Right hindlimb (tissue), 1 donor: ENCODE data around the gene ADRA2C.

ENCODE experiments used
- DNase-seq: peaks from one replicate; pipeline ENCODE4 v3.0.0-alpha.2; 2018

Gene ADRA2C

DNA sequence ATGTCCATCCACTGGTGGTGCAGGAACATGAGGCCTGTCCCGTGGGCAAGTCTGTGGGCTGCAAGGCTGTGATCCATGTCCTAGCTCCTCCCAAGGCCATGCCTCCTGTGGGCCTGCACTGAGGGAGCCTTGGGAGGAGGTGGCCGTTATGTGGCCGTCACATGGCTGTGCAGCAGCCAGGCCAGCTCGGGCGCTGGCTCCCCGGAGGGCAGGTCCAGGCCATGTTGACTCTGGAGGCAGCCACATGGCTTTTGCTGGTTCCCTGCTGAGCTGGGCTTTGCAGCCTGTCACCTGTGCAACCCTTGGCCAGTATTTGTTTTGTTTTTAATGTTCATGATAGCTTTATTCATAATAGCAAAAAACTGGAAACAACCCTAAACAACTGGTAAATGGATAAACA lies 13.3 kb downstream of the ADRA2C start:
- no peak for DNase-seq

DNA sequence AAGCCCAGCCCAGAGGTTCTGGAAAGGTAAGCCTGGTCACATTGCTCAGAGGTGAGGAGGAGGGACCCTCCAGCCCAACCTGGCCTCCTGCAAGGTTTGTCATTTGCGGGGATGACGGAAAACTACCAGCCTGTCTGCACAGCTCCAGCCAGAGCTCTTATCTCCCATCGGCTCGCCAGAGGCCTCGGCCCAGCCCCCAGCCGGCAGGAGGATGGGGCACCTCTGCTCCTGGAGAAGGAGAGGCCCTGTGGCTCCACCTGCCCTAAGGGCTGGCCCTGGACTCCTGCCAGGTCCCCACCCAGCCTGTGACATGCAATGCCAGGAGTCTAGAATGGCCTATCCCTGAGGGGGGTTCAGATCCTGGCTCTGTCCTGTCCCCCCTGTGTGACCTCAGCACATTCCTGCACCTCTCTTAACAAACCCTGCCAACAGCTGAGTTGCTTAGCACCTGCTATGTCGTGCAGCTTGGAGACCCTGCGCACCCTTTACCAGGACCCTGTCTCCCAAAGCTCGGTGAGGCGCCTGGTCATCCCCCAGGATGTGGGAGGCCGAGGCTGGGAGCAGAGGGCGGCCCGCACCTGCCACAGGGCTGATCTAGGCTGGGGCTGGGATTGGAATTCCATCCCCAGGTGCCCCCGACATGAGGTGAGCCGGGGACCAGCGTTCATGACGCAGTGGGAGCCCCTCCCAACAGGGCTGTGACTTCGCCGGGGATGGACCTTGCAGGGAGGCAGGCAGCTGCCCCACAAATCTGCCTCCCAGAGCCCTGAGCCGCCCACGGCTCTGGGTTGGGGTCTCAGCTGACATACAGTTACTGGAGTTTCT lies 14.4 kb downstream of the ADRA2C start:
- DNase-seq: no peak

DNA sequence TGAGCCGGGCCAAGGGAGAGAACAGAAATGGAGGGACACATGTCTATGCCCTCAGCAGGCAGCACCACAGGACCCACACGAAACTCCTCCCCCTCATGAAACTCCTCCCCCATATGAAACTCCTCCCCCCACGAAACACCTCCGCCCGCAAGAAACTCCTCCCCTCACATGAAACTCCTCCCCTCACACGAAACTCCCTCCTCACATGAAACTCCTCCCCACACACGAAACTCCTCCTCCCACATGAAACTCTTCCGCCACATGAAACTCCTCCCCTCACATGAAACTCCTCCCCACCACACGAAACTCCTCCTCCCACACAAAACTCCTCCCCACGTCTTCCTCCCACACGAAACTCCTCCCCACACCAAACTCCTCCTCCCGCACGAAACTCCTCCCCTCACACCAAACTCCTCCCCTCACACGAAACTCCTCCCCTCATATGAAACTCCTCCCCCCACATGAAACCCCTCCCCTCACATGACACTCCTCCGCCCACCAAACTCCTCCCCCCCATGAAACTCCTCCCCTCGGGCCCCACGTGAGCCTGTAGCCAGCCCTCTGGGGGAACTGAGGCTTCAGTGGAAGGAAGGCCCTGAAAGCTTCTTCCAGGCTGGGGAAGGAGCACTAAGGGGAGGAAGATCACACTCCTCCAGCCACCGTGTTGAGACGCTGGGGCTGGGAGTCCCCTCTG lies 15.2 kb downstream of the ADRA2C start:
- no peak for DNase-seq

DNA sequence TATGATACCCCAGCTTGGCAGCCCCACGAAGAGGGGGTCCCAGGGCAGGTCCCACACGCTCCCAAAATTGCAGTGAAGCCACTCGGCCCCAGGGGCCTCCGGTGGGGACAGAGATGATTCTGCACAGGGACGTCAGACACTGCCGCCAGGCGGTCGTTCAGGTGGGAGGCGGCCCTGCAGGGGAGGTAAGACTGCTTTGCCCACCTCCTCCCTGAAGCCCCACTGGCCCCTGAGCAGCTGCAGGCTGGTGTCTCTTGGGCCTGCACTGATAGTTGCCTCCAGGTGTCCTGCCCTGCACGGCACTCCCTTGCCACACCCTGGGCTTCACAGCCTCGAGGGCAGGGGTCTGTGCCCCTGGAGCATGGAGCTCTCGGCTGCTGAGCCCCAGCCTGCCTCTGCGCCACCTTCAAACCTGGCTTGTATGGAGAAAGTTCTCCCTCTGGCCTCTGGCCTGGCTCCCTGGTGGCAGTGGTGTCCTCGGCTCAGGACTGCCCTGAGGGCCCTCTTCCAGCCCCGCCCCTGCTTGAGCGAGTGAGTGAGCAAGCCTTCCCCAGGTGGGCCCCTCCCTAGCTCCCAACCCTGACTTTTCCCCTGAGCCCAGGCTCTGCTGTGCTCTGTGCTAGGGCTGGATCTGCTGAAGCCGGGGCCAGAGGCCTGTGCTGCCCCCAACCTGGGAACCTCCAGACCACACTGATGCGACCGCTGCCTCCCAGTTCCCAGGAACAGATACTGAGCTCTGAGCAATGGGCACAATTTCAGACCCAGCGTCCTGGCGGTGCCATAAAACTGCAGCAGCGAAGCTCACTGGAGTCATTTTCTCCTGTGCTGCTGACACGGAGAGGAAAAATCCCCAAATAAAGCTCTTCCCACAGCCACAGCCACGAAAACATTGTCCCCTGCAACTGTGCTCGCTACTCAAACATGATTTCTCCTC lies 16.1 kb downstream of the ADRA2C start:
- no peak for DNase-seq

DNA sequence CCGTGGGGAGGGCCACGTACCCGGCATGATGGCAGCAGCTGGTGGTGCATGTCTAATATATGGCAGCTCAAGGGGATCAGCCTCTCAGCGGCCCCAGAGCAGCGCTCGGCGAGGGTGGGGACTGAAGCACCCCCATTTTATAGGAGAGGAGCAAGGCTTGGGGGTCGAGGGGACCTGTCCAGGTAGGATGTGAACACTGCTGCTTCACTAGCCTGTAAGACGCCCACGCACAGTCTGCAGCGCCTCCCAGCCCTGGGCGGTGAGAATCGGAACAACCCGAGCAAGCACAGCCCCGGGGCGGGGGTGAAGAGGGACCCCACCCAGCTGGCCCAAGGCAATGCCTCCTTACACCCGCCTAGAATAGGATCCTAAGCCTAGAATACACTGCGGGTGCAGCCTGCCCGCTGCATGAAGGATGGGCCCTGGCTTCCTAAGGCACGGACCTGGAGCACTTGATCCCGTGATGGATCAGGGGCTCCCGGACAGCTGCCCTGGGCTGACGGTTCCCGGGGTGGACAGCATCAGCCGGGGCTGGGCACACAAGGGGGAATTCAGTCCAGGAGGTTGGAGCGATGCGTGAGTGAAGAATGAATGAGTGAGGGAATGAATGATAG lies 17.6 kb downstream of the ADRA2C start:
- no peak for DNase-seq

DNA sequence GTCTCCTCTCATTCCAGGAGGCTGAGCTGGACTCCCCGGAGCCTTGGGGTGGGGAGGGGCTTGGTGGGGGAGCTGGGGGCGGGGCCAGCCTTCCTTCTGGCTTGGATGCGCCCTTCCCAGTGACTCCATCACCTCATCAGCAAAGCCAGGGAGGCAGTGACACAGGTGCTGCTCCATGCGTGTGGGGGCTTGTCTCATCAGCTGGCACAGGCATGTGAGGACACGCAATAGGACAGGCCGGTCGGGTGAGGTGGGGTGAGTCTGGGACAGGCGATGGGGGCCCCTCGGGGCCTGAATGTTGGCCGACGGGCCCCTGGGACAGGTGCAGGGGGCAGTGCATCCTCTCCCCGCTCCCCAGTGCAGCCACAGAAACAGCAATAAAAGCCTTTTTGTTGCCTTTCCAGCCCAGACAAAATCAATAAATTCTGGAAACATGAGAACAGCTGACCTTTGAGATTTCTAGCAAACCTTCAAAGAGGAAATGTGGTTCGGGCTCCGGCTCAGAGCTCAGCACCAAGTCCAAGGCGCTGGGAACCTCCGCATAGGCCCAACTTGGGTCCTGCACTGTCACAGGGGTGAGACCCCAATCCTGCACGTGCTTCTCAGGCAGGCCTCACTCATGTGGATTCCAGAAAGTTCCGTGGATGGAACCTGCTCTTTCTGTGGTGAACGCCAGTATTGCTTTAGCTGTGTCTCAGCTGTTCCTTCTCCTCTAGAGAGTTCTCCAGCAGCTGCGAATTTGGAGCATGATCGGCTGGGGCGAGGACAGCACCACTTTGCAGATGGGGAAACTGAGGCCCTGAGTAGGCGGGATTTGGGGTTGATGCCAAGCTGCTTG lies 18.5 kb downstream of the ADRA2C start:
- DNase-seq: no peak

DNA sequence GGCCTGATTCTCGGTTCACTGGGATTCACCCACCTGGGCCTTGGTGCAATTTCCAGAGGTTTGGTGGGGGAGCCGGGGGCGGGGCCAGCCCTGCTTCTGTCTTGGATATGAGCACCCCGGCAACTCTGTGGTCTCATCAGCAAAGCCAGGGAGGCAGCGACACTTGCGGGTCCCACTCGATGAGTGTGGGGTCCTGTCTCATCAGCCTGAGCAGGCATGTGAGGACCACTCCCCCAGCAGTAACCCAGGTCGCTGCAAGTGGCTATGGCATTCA lies 19.0 kb downstream of the ADRA2C start:
- no peak for DNase-seq

DNA sequence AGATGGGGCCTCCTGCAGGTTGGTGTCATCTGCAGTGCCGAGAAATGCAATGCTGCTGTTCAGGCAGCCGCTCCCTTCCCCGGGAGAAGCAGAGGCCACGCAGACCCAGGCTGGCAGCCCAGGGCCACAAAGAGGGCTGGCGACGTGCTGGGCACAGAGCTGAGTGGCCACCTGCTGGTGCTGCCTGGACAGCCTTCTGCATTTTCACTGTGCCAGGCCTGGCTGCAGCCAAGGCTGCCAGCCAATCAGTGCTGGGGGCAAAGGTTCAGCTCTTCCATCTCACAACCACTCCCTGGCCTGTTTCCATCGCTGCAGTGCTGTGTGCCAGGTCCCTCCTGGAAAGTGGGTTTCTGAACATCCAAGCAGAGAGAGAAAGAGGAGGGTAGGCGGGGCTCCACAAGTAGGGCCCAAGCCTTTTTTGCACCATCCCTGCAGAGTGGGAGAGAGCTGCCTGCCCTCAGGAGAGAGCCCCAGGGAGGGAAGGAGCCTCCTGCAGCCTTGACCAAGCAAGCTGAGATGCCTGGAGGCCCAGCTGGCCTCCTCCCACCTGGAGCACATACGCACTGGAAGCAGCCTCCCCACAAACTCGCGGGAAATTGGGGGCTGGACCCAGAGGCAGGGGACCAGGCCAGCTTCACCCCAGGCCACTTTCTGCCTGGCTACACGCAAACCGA lies 20.1 kb downstream of the ADRA2C start:
- peak; percentile 64 for DNase-seq

DNA sequence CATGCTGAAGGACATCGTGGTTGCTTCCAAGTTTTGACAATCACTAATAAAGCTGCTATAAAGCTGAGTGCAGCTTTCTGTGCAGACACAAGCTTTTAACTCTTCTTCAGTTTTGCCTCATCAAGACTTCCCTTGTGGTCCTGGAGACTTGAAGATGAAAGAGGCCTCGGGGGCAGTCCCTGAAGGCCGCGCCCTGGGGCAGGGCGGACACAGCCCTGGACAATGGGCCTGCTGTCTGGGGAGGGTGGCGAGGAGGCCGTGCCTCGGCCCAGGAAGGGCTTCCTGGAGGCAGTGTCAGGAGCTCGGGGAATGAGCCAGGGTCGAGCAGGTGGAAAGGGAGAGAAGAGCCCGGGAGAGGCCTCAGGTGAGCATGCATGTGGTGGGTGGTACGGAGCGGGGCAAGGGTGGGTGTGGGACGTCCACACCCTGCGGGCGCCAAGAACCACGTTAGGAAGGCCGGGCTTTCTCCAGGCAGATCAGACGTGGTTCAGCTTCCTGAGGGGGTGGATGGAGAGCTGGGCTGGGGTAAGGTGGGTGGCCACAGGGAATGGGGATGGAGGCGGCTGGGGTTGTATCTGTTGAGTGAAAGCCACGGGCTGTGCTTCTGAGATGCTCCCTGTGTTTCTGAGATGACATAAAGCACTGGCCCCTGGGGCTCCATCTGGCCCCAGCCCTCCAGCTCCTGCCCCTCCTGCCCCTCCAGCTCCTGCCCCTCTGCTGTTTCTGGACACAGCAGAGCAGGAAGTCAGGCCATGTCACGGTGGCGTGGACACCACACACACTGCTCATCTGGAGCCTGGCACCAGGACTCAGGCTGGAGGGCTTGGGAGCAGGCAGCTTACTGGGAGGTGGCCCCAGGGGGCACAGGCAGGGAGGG lies 21.5 kb downstream of the ADRA2C start:
- DNase-seq: no peak

DNA sequence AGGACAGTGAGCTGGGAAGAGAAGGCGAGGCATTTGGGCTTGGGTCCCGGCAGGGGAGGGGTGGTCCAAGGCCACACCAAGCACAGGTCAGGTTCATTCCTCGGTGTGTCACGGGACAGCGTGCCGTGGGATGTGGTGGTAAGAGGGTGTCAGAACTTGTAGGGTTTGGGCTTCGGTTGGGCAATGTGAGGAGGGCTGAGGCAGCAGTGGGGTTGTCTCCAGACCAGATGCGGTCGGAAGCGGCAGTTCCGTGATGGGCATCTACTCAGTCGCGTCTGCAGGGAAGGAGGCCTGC lies 22.1 kb downstream of the ADRA2C start:
- DNase-seq: no peak

DNA sequence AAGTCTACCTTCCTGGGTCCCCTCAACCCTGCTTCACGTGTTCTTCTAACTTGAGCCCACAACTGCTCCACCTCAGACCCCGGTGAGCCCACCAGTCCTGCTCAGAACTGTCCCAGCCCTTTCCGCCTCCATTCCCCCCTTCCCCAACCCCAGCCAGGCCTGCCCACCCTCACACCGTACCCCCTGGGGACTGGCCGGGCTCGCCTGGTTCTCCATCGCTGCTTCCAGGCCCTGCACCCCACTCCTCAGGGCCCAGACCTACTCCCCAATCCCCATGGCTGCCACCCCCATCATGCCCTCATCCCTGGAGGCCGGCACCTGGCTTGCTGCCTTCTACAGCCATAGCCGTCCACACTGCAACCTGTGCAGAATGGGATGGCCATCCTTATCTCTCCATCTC lies 23.4 kb downstream of the ADRA2C start:
- DNase-seq: no peak

DNA sequence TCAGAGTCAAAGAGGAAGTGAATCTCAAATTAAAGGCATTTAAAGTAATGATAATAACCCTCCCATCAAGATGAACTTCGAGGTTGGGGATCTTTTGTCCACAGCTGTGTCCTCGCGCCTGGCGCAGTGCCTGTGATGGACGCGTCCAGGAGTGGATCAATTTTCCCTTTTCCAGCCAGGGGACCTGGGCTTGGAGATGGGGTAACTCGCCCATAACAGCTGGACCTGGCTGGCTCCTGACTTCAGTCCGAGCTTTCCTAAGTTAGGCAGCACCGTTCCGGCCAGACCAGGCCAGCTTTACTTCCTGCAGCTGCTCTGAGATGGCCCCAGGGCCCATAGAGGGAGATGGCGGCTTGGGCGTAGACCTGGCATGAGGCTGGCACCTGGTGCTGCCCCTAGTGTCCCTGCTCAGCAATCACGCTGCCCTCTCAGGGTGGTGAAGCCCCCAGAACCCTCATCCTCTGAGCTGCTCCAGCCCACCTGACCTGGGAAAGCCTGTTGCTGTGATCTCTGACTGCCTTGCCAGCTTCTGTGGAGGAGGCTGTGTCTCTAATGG lies 23.9 kb downstream of the ADRA2C start:
- no peak for DNase-seq

DNA sequence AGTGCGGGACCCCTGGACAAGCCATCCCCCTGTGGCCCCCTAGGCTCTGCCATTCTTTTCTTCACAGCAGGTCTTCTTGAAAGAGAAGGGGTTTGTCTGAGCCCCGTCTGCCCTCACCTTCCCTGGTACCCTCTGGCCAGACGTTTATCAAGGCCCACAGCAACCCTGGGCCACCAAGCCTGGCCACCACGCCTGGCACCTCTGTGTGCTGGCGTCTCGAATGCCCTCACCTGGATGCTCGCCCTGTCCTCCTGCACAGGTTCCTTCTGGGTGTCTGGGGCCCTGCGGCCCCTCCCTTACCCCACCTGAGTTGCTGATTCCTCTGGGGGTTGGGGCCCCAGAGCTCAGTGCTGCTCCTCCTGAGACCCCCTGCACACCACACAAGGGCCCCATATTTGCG lies 25.1 kb downstream of the ADRA2C start:
- no peak for DNase-seq

DNA sequence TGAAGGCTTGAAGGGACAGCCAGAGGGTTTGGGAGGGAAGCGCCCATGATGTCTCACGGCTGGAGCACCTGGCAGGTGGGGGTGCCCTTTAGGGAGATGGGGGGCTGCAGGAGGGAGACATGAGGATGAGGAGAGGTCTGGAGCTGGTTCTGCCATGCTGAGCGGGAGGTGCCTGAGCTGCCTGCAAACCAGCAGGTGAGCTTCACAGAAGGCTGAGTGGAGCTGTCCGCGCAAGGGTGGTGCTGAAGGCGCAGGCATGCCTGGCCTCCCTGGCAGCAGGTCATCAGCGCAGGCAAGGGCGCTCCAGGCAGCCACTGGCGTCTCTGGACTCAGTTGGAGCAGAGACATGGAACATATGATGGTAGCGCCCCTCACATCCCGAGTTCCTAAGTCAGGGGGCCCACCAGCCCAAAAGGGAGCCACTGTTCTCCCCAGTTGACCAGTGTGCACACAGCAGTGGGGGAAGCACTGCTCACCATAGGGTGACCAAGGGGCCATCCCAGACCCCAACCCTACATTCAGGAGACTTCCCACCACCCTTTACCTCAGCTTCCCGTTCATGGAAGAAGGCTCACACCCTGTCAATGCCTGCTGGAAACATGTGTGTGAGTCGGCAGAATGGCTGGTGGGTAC lies 25.8 kb downstream of the ADRA2C start:
- DNase-seq: peak; percentile 66

DNA sequence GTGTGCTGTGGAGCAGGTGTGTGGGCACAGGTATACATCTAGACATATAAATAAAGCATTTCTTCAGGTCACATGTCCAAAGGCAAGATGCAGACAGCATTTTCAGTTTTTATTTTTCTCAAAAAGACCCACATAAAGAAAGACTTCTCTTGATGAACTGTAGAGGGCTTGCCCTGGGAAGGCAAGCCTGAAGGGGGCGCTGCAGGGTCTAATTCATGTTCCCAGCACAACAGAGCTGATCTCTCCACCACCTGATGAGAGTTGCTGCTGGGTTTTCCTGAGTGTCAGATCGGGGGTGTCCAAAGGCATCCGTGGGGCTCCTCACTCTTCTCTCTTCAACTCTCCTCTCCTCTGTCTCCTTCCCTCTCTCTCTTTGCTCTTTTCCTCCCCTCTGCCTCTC lies 26.6 kb downstream of the ADRA2C start:
- no peak for DNase-seq

DNA sequence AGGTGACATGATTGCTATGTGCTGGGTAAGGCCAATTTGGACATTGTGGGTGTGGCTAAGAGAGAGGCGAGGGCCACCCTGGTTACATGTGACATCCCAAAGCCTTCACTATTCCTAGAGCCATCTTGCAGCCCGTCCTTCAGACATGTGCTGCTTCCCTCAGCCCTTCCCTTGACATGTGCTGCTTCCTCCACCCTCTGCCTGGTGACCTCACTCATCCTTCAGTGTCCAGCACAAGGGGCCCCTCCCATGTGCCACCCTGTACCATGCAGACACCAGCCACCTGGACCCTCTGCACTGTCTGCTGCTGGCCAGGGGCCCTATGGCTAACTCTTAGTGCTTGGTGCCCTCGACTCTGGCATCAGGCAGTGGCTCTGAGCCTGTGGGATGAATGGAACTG lies 27.4 kb downstream of the ADRA2C start:
- DNase-seq: no peak

DNA sequence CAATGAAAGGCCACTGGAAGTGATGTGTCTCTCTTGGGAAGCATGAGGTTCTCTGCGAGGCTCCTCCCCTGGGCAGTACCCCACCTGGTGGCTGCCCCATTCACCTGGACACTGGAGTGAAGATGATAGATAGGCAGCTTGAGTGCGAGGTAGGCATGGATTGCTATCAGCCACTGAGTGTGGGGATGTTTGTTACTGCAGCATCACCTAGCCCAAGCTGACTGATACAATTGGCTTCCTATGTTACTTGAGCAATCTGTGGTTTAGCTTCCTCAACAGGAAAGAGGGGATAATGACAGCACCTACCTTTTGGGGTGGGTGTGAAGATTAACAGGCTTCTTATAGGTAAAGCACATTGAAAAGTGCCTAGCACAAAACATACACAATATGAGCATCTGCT lies 30.8 kb downstream of the ADRA2C start:
- no peak for DNase-seq

DNA sequence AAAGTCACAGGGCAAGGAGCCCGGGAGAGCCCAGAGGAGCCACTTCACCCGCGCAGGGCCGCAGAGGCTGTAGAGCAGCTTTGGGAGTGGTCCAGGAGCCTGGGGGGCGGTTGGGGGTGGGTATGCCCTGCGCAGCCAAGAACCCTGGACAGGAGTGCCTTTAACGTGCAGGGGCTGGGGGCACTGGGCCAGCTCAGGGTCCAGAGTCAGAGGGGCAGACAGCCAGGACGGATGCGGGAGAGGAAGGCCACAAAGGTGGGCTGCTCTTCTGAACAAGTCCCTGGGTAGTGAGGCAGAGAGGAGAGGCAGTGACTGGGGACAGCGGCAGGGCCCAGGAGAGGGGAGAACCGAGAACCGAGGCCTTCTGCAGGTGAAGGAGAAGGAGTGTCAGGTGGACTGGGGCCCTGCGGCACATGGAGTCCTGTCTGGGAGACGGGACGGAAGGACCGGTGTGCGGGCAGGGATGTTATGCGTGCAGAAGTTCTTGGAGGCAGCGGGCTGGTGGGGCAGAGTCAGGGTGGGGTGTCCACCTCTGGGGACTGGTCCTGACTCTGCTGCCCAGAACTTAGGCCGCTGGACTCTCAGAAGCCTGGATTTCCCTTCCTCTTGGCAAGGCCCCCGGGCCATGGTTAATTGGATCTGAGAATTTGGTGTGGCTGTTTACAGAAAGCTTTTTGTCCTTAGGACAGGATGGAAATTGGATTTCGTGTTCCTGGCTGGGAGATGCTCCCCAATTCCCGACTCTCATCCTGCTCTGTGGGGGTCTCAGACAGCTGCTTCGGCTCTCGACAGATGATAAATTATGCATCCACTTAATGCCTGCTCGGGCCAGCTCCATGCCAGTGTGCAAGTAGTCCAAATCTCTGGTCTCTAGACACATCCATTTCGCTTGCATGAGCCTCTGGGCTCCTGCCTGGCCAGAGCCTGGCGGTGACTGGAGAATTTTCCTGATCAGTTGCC lies 31.9 kb downstream of the ADRA2C start:
- no peak for DNase-seq

DNA sequence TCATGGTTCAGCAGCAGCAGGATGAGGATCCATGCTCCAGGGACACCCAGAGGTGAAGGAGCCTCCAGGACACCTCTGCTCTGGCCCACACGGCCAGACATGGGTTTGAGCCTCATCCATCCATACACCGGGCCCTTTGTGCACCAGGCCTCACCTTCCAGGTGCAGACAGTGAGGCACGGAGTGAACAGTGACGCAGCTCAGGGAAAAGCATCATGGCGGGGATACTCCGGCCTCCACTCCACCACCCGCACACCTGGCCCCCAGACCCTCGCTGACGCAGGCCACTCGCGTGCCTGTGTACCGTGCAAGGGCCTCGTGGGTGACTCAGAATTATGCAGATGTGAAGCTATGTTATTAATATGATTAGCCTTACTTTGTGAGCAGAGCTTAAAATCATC lies 33.3 kb downstream of the ADRA2C start:
- DNase-seq: no peak
